WTC11 (cell line): Measurements from ENCODE around the gene TARBP1. TPM values are rescaled to one million over a fixed set of nuclear protein-coding genes. Genes with fewer than 3 reads are reported as not detected.

Experiments used
- ATAC-seq: fragments of 200-7000 bp; cut with Tn5 transposase; 2 replicates; pipeline ENCODE4 v1.10.0; 2021; ENCODE audit warnings: mild to moderate bottlenecking, moderate library complexity
- CTCF ChIA-PET: fragments of 300-600 bp; sonication (Branson Sonifier 250); formaldehyde crosslinking; loops from one replicate; lab custom pipeline; 2021; ENCODE audit warnings: antibody characterized with exemption; lab: Charles Lee
- POLR2A ChIA-PET: fragments of 350-600 bp; sonication (Branson Sonifier 250); formaldehyde crosslinking; loops from one replicate; lab custom pipeline; 2021; ENCODE audit warnings: antibody characterized with exemption; lab: Charles Lee
- DNase-seq: peaks from one replicate; pipeline ENCODE4 v3.0.0; 2021; ENCODE audit warnings: low spot score
- H3K27ac Mint-ChIP-seq: 2 replicates; pipeline ENCODE4 v1.8.0; 2021; ENCODE audit warnings: mixed read lengths
- H3K27me3 Mint-ChIP-seq: 2 replicates; pipeline ENCODE4 v1.8.0; 2021; ENCODE audit warnings: low read depth, mild to moderate bottlenecking, moderate library complexity, mixed read lengths
- H3K36me3 Mint-ChIP-seq: 2 replicates; pipeline ENCODE4 v1.8.0; 2021; ENCODE audit warnings: mixed read lengths
- H3K4me1 Mint-ChIP-seq: 2 replicates; pipeline ENCODE4 v1.8.0; 2022; ENCODE audit warnings: mixed read lengths
- H3K4me3 Mint-ChIP-seq: 2 replicates; pipeline ENCODE4 v1.8.0; 2021; ENCODE audit warnings: mild to moderate bottlenecking, moderate library complexity, mixed read lengths
- H3K9me3 Mint-ChIP-seq: 2 replicates; pipeline ENCODE4 v1.8.0; 2021; ENCODE audit warnings: mixed read lengths
- ATF2 ChIP-seq: sonication (generic); formaldehyde crosslinking; IDR thresholded peaks from 2 replicates; pipeline ENCODE4 v1.8.1; 2022; ENCODE audit warnings: low read depth, missing genetic modification reagents, borderline replicate concordance
- CBFB ChIP-seq: sonication (generic); formaldehyde crosslinking; IDR thresholded peaks from 2 replicates; pipeline ENCODE4 v1.8.1; 2022; ENCODE audit warnings: mild to moderate bottlenecking, low read depth, missing genetic modification reagents
- CDX4 ChIP-seq: fragments of 250-450 bp; sonication (Bioruptor Pico); IDR thresholded peaks from 2 replicates; pipeline ENCODE4 v1.9.0; 2021; ENCODE audit warnings: moderate library complexity, mild to moderate bottlenecking, inconsistent platforms, borderline replicate concordance
- EMX1 ChIP-seq: fragments of 250-450 bp; sonication (Bioruptor Pico); IDR thresholded peaks from 2 replicates; pipeline ENCODE4 v1.8.0; 2021; ENCODE audit warnings: mild to moderate bottlenecking
- ESRRA ChIP-seq: sonication (generic); formaldehyde crosslinking; IDR thresholded peaks from 2 replicates; pipeline ENCODE4 v1.8.1; 2022; ENCODE audit warnings: mild to moderate bottlenecking, missing genetic modification reagents, borderline replicate concordance
- GTF2I ChIP-seq: fragments of 250-450 bp; sonication (Bioruptor Pico); conservative IDR thresholded peaks from 2 replicates; pipeline ENCODE4 v1.4.0; 2021; ENCODE audit warnings: mild to moderate bottlenecking
- HMGA2 ChIP-seq: fragments of 250-450 bp; sonication (Bioruptor Pico); IDR thresholded peaks from 2 replicates; pipeline ENCODE4 v1.4.0; 2021; ENCODE audit warnings: mild to moderate bottlenecking, moderate library complexity
- IRF1 ChIP-seq: sonication (generic); formaldehyde crosslinking; IDR thresholded peaks from 2 replicates; pipeline ENCODE4 v1.8.0; 2023; ENCODE audit warnings: missing genetic modification reagents
- JUN ChIP-seq: sonication (generic); formaldehyde crosslinking; IDR thresholded peaks from 2 replicates; pipeline ENCODE4 v1.8.0; 2023; ENCODE audit warnings: mild to moderate bottlenecking, missing genetic modification reagents
- MYBL2 ChIP-seq: sonication (generic); formaldehyde crosslinking; IDR thresholded peaks from 2 replicates; pipeline ENCODE4 v1.8.1; 2023; ENCODE audit warnings: mild to moderate bottlenecking, moderate library complexity, missing genetic modification reagents
- NFATC4 ChIP-seq: fragments of 250-450 bp; sonication (Bioruptor Pico); IDR thresholded peaks from 2 replicates; pipeline ENCODE4 v1.9.0; 2021; ENCODE audit warnings: mild to moderate bottlenecking
- NR3C1 ChIP-seq: sonication (generic); formaldehyde crosslinking; conservative IDR thresholded peaks from 2 replicates; pipeline ENCODE4 v1.8.1; 2023; ENCODE audit warnings: low read depth, mild to moderate bottlenecking, missing genetic modification reagents
- PRRX2 ChIP-seq: fragments of 250-450 bp; sonication (Bioruptor Pico); IDR thresholded peaks from 2 replicates; pipeline ENCODE4 v1.8.0; 2021; ENCODE audit warnings: mild to moderate bottlenecking
- RELA ChIP-seq: sonication (generic); formaldehyde crosslinking; IDR thresholded peaks from 2 replicates; pipeline ENCODE4 v1.8.1; 2022; ENCODE audit warnings: missing genetic modification reagents, mild to moderate bottlenecking, borderline replicate concordance
- SMAD3 ChIP-seq: sonication (generic); formaldehyde crosslinking; IDR thresholded peaks from 2 replicates; pipeline ENCODE4 v1.8.0; 2022; ENCODE audit warnings: missing genetic modification reagents, mild to moderate bottlenecking, borderline replicate concordance
- SP1 ChIP-seq: sonication (generic); formaldehyde crosslinking; conservative IDR thresholded peaks from 2 replicates; pipeline ENCODE4 v1.8.1; 2022; ENCODE audit warnings: missing genetic modification reagents
- TP53 ChIP-seq: sonication (generic); formaldehyde crosslinking; IDR thresholded peaks from 2 replicates; pipeline ENCODE4 v1.8.1; 2023; ENCODE audit warnings: mild to moderate bottlenecking, missing genetic modification reagents
- USF2 ChIP-seq: sonication (generic); formaldehyde crosslinking; IDR thresholded peaks from 2 replicates; pipeline ENCODE4 v1.8.1; 2023; ENCODE audit warnings: mild to moderate bottlenecking, missing genetic modification reagents, moderate library complexity
- total RNA-seq: library from RNA; stranded (reverse); gene quantifications from 3 replicates; pipeline ENCODE4 v1.2.3, GENCODE V29; 2021
- TF ChIP-seq, protein P1 (sequence below): sonication (generic); formaldehyde crosslinking; IDR thresholded peaks from 2 replicates; pipeline ENCODE4 v1.8.1; 2022; ENCODE audit warnings: mild to moderate bottlenecking, moderate library complexity, missing genetic modification reagents
- TF ChIP-seq, protein P2 (sequence below): sonication (generic); formaldehyde crosslinking; conservative IDR thresholded peaks from 2 replicates; pipeline ENCODE4 v1.8.1; 2023; ENCODE audit warnings: mild to moderate bottlenecking, low read depth, missing genetic modification reagents, moderate library complexity
- TF ChIP-seq, protein P3 (sequence below): sonication (generic); formaldehyde crosslinking; IDR thresholded peaks from 2 replicates; pipeline ENCODE4 v1.8.1; 2022; ENCODE audit warnings: missing genetic modification reagents, borderline replicate concordance
- TF ChIP-seq, protein P4 (sequence below): fragments of 200-600 bp; IDR thresholded peaks from 2 replicates; pipeline ENCODE4 v1.8.0; 2022; ENCODE audit warnings: antibody characterized with exemption
- TF ChIP-seq, protein P5 (sequence below): sonication (generic); formaldehyde crosslinking; IDR thresholded peaks from 2 replicates; pipeline ENCODE4 v1.8.1; 2023; ENCODE audit warnings: mild to moderate bottlenecking, missing genetic modification reagents, moderate library complexity

The TARBP1 gene
- total RNA-seq, 1 experiment from 2014 or later, result 24.0 TPM

DNA sequence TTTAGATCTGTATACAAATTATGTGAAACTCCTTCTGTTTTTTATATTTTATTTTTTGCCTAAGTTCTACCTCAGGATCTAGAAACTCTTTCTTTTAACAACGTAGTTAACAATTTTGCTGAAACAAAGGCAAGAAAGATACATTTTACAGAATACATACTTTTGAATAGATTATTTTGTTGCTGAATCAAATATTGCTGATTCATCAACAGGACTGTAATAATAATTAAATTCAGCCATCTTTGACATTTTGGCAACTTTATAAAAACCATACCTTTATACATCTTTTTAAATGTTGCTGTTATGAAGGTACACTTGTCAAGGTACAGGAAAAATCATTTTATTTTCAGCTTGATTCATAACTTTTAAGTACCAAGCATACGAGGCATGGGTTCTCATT is 116.4 kb downstream of the TARBP1 start (continued):
- TF ChIP-seq, protein P1, sequence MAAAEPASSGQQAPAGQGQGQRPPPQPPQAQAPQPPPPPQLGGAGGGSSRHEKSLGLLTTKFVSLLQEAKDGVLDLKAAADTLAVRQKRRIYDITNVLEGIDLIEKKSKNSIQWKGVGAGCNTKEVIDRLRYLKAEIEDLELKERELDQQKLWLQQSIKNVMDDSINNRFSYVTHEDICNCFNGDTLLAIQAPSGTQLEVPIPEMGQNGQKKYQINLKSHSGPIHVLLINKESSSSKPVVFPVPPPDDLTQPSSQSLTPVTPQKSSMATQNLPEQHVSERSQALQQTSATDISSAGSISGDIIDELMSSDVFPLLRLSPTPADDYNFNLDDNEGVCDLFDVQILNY (CRISPR knock-in tag), result no peak
- no peak for TF ChIP-seq HMGA2 (CRISPR knock-in tag)
- TF ChIP-seq ATF2 (CRISPR knock-in tag), result no peak
- no peak for TF ChIP-seq MYBL2
- no peak for TF ChIP-seq CBFB (CRISPR knock-in tag)
- TF ChIP-seq NFATC4 (CRISPR knock-in tag), result no peak
- TF ChIP-seq USF2 (CRISPR knock-in tag), result no peak

DNA sequence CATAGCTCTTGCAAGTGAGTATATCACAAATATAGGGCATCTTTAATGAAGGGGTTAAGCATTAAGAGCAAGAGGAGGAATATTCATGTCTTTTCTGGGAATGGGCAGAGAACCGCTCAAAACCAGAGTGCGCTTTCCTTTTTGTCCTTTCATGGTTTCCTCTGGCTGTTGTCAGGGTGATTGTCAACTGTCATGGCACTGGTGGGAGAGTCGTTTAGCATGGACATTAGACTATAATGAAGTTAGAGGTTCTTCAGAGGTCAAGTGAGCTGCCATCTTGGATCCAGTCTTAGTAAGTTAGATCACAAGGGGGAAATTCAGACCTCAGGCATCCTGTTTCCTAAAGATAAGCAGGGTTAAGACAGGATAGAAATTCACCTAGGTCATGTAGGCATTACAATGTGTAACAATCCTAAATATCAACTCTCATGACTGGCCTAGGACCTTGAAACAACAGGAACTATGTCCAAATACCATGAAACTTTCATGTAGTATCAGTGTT is 117.8 kb downstream of the TARBP1 start:
- no peaks in the 10 kb centered on the region for H3K36me3 Mint-ChIP-seq
- DNase-seq (no peak), ATAC-seq (no peak)
- no peak for TF ChIP-seq CDX4
- no peak for TF ChIP-seq JUN
- no peak for TF ChIP-seq IRF1 (CRISPR knock-in tag)
- TF ChIP-seq TP53 (CRISPR knock-in tag), result no peak
- TF ChIP-seq, protein P2, sequence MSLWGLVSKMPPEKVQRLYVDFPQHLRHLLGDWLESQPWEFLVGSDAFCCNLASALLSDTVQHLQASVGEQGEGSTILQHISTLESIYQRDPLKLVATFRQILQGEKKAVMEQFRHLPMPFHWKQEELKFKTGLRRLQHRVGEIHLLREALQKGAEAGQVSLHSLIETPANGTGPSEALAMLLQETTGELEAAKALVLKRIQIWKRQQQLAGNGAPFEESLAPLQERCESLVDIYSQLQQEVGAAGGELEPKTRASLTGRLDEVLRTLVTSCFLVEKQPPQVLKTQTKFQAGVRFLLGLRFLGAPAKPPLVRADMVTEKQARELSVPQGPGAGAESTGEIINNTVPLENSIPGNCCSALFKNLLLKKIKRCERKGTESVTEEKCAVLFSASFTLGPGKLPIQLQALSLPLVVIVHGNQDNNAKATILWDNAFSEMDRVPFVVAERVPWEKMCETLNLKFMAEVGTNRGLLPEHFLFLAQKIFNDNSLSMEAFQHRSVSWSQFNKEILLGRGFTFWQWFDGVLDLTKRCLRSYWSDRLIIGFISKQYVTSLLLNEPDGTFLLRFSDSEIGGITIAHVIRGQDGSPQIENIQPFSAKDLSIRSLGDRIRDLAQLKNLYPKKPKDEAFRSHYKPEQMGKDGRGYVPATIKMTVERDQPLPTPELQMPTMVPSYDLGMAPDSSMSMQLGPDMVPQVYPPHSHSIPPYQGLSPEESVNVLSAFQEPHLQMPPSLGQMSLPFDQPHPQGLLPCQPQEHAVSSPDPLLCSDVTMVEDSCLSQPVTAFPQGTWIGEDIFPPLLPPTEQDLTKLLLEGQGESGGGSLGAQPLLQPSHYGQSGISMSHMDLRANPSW, result no peak
- TF ChIP-seq GTF2I (CRISPR knock-in tag), result no peak
- TF ChIP-seq CBFB (CRISPR knock-in tag), result no peak
- TF ChIP-seq PRRX2 (CRISPR knock-in tag), result no peak
- H3K9me3 Mint-ChIP-seq, result no peaks in the 10 kb centered on the region
- H3K4me3 Mint-ChIP-seq, result no peak overlapping the region
- peaks cover 3% of the 10 kb centered on the region; the same call in 1 of the 2 replicates for H3K27me3 Mint-ChIP-seq
- H3K27ac Mint-ChIP-seq, result no peak overlapping the region
- H3K4me1 Mint-ChIP-seq, result peaks cover 6% of the 10 kb centered on the region
- CTCF ChIA-PET, result no interaction called here
- POLR2A ChIA-PET, result no interaction called here

DNA sequence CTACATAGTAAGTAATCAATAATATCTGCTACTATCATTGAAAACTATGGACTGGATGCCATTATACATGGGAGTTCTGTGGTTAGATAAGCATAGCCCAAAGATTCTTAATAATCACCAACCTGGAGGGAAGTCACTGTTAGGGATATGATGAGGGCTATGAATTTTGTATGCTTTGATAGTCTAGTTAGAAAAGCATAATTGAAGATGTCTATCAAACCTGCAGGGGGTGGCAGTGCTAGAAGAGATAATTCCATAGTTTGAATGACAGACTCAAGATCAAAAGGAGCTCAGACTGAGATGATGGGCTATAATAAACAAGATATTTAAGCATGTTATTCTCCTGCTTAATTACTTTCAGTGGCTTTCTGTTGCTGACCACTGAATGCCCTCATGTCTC is 121.1 kb downstream of the TARBP1 start:
- ChIA-PET POLR2A (no interaction called here), CTCF (no interaction called here)
- no peak for ATAC-seq
- 0 out of 2 replicates have a peak, but pooled peaks cover 3% of the 10 kb centered on the region for H3K27me3 Mint-ChIP-seq
- H3K9me3 Mint-ChIP-seq, result no peaks in the 10 kb centered on the region
- no peaks in the 10 kb centered on the region for H3K36me3 Mint-ChIP-seq
- no peak for DNase-seq
- H3K4me1 Mint-ChIP-seq, result peaks cover 6% of the 10 kb centered on the region
- H3K27ac Mint-ChIP-seq, result no peak overlapping the region
- H3K4me3 Mint-ChIP-seq, result no peak overlapping the region
- TF ChIP-seq NR3C1 (CRISPR knock-in tag), result no peak
- TF ChIP-seq SMAD3 (CRISPR knock-in tag), result no peak
- TF ChIP-seq, protein P3, sequence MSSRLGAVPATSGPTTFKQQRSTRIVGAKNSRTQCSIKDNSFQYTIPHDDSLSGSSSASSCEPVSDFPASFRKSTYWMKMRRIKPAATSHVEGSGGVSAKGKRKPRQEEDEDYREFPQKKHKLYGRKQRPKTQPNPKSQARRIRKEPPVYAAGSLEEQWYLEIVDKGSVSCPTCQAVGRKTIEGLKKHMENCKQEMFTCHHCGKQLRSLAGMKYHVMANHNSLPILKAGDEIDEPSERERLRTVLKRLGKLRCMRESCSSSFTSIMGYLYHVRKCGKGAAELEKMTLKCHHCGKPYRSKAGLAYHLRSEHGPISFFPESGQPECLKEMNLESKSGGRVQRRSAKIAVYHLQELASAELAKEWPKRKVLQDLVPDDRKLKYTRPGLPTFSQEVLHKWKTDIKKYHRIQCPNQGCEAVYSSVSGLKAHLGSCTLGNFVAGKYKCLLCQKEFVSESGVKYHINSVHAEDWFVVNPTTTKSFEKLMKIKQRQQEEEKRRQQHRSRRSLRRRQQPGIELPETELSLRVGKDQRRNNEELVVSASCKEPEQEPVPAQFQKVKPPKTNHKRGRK (CRISPR knock-in tag), result no peak
- TF ChIP-seq ESRRA (CRISPR knock-in tag), result no peak
- TF ChIP-seq RELA (CRISPR knock-in tag), result no peak
- TF ChIP-seq EMX1 (CRISPR knock-in tag), result no peak
- TF ChIP-seq, protein P4, sequence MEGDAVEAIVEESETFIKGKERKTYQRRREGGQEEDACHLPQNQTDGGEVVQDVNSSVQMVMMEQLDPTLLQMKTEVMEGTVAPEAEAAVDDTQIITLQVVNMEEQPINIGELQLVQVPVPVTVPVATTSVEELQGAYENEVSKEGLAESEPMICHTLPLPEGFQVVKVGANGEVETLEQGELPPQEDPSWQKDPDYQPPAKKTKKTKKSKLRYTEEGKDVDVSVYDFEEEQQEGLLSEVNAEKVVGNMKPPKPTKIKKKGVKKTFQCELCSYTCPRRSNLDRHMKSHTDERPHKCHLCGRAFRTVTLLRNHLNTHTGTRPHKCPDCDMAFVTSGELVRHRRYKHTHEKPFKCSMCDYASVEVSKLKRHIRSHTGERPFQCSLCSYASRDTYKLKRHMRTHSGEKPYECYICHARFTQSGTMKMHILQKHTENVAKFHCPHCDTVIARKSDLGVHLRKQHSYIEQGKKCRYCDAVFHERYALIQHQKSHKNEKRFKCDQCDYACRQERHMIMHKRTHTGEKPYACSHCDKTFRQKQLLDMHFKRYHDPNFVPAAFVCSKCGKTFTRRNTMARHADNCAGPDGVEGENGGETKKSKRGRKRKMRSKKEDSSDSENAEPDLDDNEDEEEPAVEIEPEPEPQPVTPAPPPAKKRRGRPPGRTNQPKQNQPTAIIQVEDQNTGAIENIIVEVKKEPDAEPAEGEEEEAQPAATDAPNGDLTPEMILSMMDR, result no peak
- TF ChIP-seq SP1 (CRISPR knock-in tag), result no peak
- TF ChIP-seq JUN, result no peak
- TF ChIP-seq, protein P5, sequence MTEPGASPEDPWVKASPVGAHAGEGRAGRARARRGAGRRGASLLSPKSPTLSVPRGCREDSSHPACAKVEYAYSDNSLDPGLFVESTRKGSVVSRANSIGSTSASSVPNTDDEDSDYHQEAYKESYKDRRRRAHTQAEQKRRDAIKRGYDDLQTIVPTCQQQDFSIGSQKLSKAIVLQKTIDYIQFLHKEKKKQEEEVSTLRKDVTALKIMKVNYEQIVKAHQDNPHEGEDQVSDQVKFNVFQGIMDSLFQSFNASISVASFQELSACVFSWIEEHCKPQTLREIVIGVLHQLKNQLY (CRISPR knock-in tag), result no peak
